HTR-8/SVneo (cell line): ENCODE data around the gene DNMT3A.

Experiments used
- DNase-seq: peaks from one replicate; pipeline ENCODE4 v3.0.0; 2011; ENCODE audit warnings: low spot score, mixed read lengths; ENCODE audit not compliant: insufficient read length
- FAIRE-seq: peaks from 2 replicates; lab custom pipeline; 2011; peaks lifted over from hg19 to GRCh38; lab: Jason Lieb, UNC

The DNMT3A gene

GRCh38 chr2:25341753-25342371 is at the start of gene DNMT3A:
Gene DNMT3A (minus strand): TSS chr2:25341925. CDS start chr2:25313984, 27,941 bp downstream.
- FAIRE-seq = peak; percentile 81
- DNase-seq = peak; percentile 51

DNA sequence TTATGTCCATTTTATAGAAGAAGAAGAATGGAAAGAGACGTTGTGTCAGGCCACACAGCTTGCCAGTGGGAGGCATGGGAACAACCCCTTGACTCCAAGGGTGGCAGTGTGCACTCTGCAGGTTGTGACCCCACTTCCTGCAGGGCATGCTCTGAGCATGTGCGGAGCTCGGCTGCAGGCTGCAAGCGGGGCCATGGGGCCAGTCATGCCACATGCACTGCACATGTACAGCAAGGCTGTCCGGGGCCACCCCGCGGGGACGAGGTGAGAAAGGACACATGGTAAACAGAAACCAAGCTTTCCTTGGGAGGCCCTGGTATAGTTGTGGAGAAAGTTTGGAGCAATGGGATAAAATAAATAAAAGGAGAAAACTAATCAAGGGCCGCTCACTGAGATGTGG is 47.4 kb upstream of the DNMT3A start:
- no peak for FAIRE-seq

GRCh38 chr2:25388491-25388890 is 46.8 kb upstream of the DNMT3A start:
- DNase-seq (no peak), FAIRE-seq (no peak)

More for the DNA sequence above, 47.4 kb upstream of the DNMT3A start:
- DNase-seq = no peak

- no peak for FAIRE-seq
These were observed 46.2 kb upstream of the DNMT3A start for GRCh38 chr2:25387876-25388449.

GRCh38 chr2:25386971-25387875 is 45.5 kb upstream of the DNMT3A start:
- FAIRE-seq (no peak), DNase-seq (no peak)

More at GRCh38 chr2:25387876-25388449, 46.2 kb upstream of the DNMT3A start:
- DNase-seq = no peak

DNA sequence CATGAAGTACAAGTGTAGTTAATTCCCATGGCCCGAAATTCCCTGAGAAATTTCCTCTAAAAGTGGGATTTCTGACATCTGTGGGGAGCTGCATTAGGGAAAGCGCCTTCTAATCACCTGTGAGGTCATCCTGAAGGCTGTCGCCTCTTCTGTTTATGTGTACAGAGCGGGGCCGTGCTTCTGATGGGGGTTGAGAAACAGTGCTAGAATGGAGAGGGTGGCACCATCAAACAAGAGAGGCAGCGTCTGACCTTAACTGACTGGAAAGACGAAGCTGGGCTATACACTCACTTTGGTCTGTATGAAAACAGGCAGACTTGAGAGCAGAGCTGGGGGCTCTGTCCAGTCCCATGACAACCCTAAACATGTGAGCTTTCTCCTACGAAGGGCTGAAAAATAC is 44.2 kb upstream of the DNMT3A start:
- DNase-seq (no peak), FAIRE-seq (no peak)

DNA sequence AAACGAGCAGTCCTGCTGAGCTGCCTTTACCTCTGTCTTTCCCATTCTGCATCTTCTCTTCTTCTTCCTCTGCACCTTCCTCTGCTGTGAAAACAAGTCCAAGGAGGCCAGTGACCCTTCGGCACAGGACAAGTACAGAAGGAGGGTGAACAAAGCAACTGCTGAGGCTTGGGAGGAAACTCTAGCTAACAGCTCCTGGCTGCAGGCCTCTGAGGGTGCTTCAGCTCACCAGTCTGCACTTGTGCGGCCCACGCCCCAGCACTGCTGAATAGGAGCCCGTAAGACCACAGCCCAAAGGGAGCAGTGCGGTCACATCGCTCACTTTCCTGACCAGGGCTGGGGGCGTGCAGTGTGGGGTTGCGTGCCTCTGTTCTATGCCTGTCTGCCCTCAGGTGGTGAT is 42.1 kb upstream of the DNMT3A start:
- FAIRE-seq = no peak
- no peak for DNase-seq

DNA sequence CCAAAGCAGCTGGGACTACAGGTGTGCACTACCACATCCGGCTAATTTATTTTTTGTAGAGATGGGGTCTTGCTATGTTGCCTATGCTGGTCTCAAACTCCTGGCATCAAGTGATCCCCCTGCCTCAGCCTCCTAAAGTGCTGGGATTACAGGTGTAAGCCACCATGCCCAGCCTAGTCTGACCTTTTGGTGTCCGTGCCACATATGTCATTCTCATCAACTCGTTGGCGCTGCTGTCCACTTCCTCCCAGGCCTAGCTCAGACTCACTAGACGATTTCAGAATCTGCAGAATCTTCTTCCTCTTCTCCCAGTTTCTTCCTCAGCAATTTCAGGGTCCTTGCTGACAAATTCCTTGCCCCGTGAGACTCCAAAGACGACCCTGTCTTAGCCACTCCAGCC is 39.8 kb upstream of the DNMT3A start:
- FAIRE-seq = no peak
- no peak for DNase-seq

DNA sequence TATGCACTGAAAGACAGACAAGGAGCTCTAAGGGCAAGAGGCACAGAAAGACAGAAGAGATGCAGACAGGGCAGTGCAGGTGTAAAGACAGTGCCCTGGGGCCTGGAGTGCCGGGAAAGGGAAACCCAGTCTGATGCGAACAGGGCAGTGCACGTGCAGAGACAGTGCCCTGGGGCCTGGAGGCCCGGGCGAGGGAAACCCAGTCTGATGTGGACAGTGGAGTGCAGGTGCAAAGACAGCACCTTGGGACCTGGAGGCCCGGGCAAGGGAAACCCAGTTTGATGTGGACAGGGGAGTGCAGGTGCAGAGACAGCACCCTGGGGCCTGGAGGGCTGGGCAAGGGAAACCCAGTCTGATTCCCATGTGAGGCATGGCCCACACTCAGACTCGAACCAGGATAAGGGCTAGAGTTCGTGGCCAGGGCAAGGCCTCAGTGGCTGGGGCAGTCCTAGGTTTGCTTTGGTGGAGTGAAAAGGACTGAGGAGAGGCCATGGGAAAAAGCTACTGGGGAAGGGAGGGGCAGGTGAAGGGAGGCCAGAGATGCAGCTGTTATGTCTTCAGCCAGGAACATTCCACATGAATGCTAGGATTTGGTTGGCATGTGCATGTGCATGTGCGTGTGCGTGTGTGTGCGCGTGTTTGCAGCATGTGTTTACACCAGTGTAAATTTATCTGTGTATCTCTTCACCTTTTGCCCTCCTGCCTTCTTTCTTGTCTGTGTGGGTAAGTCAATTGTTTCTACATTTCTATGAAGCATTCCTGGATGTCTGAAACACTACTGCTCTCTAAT is 39.1 kb upstream of the DNMT3A start:
- FAIRE-seq (no peak), DNase-seq (no peak)

GRCh38 chr2:25380023-25380422 is 38.3 kb upstream of the DNMT3A start:
- no peak for FAIRE-seq
- no peak for DNase-seq

DNA sequence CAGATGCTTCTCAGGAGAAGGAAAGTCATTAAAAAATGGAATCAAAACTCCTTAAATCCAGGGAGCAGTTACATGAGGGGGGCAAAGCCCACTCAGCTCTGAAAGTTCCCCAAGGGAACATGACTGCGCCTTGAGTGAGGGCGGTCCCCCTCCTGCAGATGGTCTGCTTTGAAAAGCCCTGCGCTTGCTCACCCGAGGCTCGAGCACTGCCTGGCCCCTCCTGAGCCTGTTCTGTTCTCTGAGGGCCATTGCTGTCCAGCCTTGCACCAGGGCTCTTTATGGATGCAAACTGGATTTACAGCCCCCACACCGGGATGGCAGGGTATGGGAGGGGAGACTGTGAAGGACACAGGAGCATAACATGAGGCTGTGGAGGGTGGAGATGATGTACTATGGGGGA is 37.8 kb upstream of the DNMT3A start:
- FAIRE-seq = no peak
- no peak for DNase-seq

- FAIRE-seq (no peak), DNase-seq (no peak)
These were observed 37.2 kb upstream of the DNMT3A start for GRCh38 chr2:25378731-25379490.

DNA sequence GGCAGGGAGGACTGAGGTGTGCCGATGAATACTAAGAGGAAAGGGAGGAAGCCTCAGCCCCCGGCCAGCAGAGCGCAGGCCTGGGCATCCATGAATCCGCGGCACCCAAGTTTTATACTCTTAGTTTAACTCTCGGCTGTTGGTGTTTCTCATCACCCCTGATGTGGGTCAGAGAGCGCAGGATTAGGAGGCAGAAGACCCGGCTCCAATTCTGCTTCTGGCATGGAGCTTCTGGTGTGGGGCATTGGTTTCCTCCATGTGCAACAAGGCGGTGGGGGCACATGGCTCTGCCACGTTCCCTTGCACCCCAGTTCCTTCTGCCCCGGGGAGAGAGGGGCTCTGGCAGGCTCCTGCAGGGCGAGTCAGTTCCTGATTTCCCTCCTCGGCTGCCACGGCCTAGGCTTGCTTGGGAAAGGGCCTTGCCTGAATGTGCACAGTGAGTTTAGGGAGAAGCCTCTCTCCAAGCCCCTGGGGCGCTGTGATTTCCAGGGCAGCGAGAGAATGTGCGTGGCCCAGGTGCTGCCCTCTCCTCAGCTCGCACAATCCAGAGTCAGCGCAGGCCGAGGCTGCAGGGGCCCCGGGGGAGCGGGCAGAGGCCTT is 36.2 kb upstream of the DNMT3A start:
- DNase-seq (no peak), FAIRE-seq (no peak)

- peak; percentile 95 for FAIRE-seq
These were observed 35.3 kb upstream of the DNMT3A start for GRCh38 chr2:25376750-25377621.

DNA sequence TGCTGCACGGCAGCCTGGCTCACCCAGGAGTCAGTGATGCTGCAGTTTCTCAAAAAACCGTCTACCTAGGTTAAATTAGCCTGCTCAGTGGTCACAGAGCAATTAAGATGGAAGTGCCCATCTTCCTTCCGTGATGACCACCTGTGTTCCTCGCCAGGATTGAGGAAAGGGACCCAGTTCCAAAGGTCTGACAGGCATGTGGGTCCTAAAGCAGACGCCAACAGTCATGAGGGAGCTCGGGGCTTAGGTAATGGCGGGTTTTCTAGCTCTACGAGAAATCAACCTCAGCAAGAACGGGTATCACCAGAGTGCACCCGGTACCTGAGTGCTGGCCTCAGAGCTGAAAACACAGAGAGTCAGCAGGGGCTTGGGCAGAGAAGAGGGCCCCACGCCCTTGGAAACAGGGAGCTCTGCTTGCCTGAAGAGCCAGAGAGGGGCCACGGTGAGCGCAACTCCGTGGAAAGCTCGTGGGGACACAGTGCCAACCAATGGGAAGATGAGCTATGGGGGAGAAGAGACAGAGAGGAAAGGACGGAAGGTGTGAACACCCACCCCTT is 34.3 kb upstream of the DNMT3A start:
- FAIRE-seq = no peak
- no peak for DNase-seq

More at GRCh38 chr2:25376750-25377621, 35.3 kb upstream of the DNMT3A start:
- peak; percentile 91 for DNase-seq

DNA sequence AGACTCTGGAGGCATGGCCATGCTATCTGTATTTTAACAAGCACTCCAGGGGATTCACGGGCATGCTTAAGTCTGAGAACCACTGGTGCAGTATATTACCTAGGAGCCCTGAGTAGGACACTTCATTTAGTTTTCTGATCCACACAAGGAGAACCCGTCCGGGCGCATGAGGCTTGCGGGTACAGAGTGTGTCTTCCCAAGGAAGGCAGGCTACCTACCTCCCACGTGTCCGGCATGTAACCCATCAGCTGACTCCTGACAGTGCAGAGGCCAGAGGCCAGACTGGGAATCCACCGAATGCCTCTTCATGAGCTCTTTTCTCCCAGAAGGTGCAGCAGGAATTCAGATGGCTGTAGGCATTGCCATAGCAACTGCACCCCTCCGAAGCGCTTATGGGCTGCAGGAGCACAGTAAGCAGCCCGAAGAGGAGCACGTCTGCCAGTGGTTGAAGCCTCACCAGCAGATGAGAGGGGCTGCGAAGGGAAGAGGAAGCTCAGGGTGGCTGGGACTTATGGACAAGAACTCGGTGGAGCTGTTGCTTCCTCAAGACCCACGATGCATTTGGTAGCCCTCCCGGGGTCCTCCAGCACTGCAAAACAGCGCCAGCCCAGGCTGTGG is 33.8 kb upstream of the DNMT3A start:
- FAIRE-seq = no peak

GRCh38 chr2:25374827-25375226 is 33.1 kb upstream of the DNMT3A start:
- FAIRE-seq = no peak
- no peak for DNase-seq

More for the DNA sequence above, 33.8 kb upstream of the DNMT3A start:
- DNase-seq = no peak
